GM12892 (cell line): ENCODE results near the gene DHCR7.

Experiments used
- POLR2A ChIP-seq: IDR thresholded peaks from 2 replicates; pipeline ENCODE4 v1.6.1; 2011; ENCODE audit warnings: low read depth, low read length, control low read depth
- TAF1 ChIP-seq: IDR thresholded peaks from 2 replicates; pipeline ENCODE4 v1.6.1; 2011; ENCODE audit warnings: low read depth, mild to moderate bottlenecking, control low read depth, low read length, borderline replicate concordance

DNA sequence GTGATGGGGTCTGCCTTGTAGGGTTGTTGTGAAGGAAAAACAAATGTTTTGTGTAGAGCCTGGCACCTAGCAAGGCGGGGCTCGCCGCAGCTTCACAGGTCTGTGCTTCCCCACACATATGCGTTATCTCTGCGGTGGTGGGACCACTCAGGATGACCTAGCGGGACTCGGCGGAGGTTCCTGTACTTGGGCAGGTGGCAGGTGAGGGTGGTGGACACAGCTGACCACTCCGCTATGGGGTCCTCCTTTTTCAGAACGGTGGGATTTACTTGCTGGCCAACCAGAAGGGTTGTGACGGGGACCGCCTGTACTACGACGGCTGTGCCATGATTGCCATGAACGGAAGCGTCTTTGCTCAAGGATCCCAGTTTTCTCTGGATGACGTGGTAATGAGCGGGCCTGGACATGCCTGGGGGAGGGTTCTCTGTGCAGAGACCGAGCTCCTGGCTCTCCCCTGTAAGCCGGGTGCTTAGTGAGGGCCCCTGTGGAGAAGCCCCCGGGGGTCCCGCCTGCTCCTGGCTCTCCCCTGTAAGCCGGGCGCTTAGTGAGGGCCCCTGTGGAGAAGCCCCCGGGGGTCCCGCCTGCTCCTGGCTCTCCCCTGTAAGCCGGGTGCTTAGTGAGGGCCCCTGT lies 26.1 kb upstream of the DHCR7 start:
- TF ChIP-seq POLR2A (no peak), TAF1 (no peak)
